CD4-positive, alpha-beta memory T cell (primary cell): ENCODE measurements around the gene BICD2. TPM values are rescaled to one million over a fixed set of nuclear protein-coding genes. Genes with fewer than 3 reads are reported as not detected.

Source experiments
- CTCF ChIA-PET: fragments of 350-600 bp; sonication (Branson Sonifier 250); formaldehyde crosslinking; loops from one replicate; lab custom pipeline; 2021; ENCODE audit warnings: inconsistent platforms; ENCODE audit not compliant: partially characterized antibody; lab: Charles Lee
- POLR2A ChIA-PET: fragments of 350-600 bp; sonication (Branson Sonifier 250); formaldehyde crosslinking; loops from one replicate; lab custom pipeline; 2021; ENCODE audit not compliant: partially characterized antibody; lab: Charles Lee
- DNase-seq, 5 donors: peaks; one replicate each; pipeline versions ENCODE4 v3.0.0 to v3.0.0-alpha.2; 2020 to 2022; ENCODE audit warnings: mixed read lengths in 1 of 5
- H3K27ac ChIP-seq: one replicate; pipeline ENCODE4 v1.7.0; 2013; ENCODE audit warnings: low read depth, low read length
- H3K27me3 ChIP-seq: 2 replicates; pipeline ENCODE4 v1.7.0; 2013; ENCODE audit warnings: mild to moderate bottlenecking, low read length, moderate library complexity; ENCODE audit not compliant: insufficient read depth
- H3K36me3 ChIP-seq: 2 replicates; pipeline ENCODE4 v1.7.0; 2013; ENCODE audit warnings: mild to moderate bottlenecking, low read length, moderate library complexity; ENCODE audit not compliant: insufficient read depth
- H3K4me1 ChIP-seq: 2 replicates; pipeline ENCODE4 v1.7.0; 2013; ENCODE audit warnings: mild to moderate bottlenecking, low read length, moderate library complexity; ENCODE audit not compliant: insufficient read depth
- H3K4me3 ChIP-seq, 2 donors: one replicate each; pipeline ENCODE4 v1.7.0; 2013; ENCODE audit warnings: low read length in 2 of 2, mild to moderate bottlenecking in 1 of 2
- H3K9me3 ChIP-seq, 2 donors: one replicate each; pipeline ENCODE4 v1.7.0; 2013; ENCODE audit warnings: low read length in 2 of 2, control low read depth in 1 of 2; ENCODE audit not compliant: control insufficient read depth in 1 of 2
- H3K27ac Mint-ChIP-seq, 7 donors: one replicate each; pipeline ENCODE4 v1.8.0; 2020 to 2021; ENCODE audit warnings: mixed read lengths in 7 of 7, mild to moderate bottlenecking in 6 of 7, inconsistent platforms in 3 of 7, moderate library complexity in 3 of 7
- H3K27me3 Mint-ChIP-seq, 2 donors: one replicate each; pipeline ENCODE4 v1.8.0; 2020 to 2021; ENCODE audit warnings: mixed read lengths in 2 of 2
- H3K36me3 Mint-ChIP-seq, 2 donors: one replicate each; pipeline ENCODE4 v1.8.0; 2020 to 2021; ENCODE audit warnings: mixed read lengths in 2 of 2, inconsistent platforms in 1 of 2, mild to moderate bottlenecking in 1 of 2
- H3K4me1 Mint-ChIP-seq, 4 donors: one replicate each; pipeline ENCODE4 v1.8.0; 2020 to 2021; ENCODE audit warnings: mixed read lengths in 4 of 4, mild to moderate bottlenecking in 1 of 4
- H3K4me3 Mint-ChIP-seq, 8 donors: one replicate each; pipeline ENCODE4 v1.8.0; 2020 to 2021; ENCODE audit warnings: mixed read lengths in 8 of 8, mild to moderate bottlenecking in 7 of 8, moderate library complexity in 6 of 8, inconsistent platforms in 3 of 8
- H3K9me3 Mint-ChIP-seq, 8 donors: one replicate each; pipeline ENCODE4 v1.8.0; 2020 to 2021; ENCODE audit warnings: mixed read lengths in 8 of 8, mild to moderate bottlenecking in 5 of 8, inconsistent platforms in 3 of 8, moderate library complexity in 1 of 8
- intact Hi-C: fragments of 100-400 bp; cut with micrococcal nuclease; formaldehyde crosslinking; loops from one replicate; pipeline ENCODE4 v1.15.1; 2023
- polyA plus RNA-seq, 2 donors: library from polyadenylated mRNA; unstranded; fragments of 300-500 nt; fragmentation: Illumina TruSeq; gene quantifications; one replicate each; pipeline ENCODE4 v1.2.3, GENCODE V29; 2021
- total RNA-seq, 2 experiments: library from RNA; stranded (reverse); gene quantifications; one replicate each; pipeline ENCODE4 v1.2.3, GENCODE V29; 2021

Gene BICD2
- total and polyA plus RNA-seq, 4 experiments from 2014 or later = 3.8 to 34.2 (median 26.7) TPM

- Mint-ChIP-seq H3K27me3 (no peaks in the 10 kb centered on the region), H3K4me1 (peaks cover 3 to 8% (median 6%) of the 10 kb centered on the region in 4 donors), H3K27ac (peak overlapping the region in 4 of 7 donors; percentile 12 to 80 (median 60)), H3K4me3 (no peak overlapping the region), H3K36me3 (peaks cover 20 to 78% of the 10 kb centered on the region in 2 donors), H3K9me3 (no peaks in the 10 kb centered on the region)
- Histone ChIP-seq H3K9me3 (no peaks in the 10 kb centered on the region), H3K36me3 (peaks cover 59% of the 10 kb centered on the region), H3K27me3 (no peaks in the 10 kb centered on the region), H3K4me3 (no peak overlapping the region), H3K4me1 (no peaks in the 10 kb centered on the region), H3K27ac (no peak overlapping the region)
- ChIA-PET CTCF (interaction anchor here (0.7 to 10.6 kb wide), 2 partner anchors 12 to 69 kb away, joined by 3 to 157 read pairs; no protein-coding TSS in a partner anchor), POLR2A (interaction anchor here (0.7 kb wide), 1 partner anchor 9 kb away, joined by 3 read pairs; no protein-coding TSS in a partner anchor)
- intact Hi-C loops = no loop called here
- DNase-seq = no peak
Measured at GRCh38 chr9:92720807-92721535, 43.7 kb downstream of the BICD2 start.

- H3K36me3 Mint-ChIP-seq = peaks cover 20 to 79% of the 10 kb centered on the region in 2 donors
- intact Hi-C loops = no loop called here
- no peak for DNase-seq
- POLR2A ChIA-PET = interaction anchor here (0.7 kb wide), 1 partner anchor 8 kb away, joined by 3 read pairs; no protein-coding TSS in a partner anchor
- no peak overlapping the region for H3K4me3 ChIP-seq
- peaks cover 3 to 8% (median 6%) of the 10 kb centered on the region in 4 donors for H3K4me1 Mint-ChIP-seq
- H3K4me3 Mint-ChIP-seq = no peak overlapping the region
- peaks cover 63% of the 10 kb centered on the region for H3K36me3 ChIP-seq
- no peaks in the 10 kb centered on the region for H3K9me3 ChIP-seq
- H3K9me3 Mint-ChIP-seq = no peaks in the 10 kb centered on the region
- H3K4me1 ChIP-seq = no peaks in the 10 kb centered on the region
- CTCF ChIA-PET = interaction anchor here (10.6 kb wide), 1 partner anchor 69 kb away, joined by 157 read pairs; no protein-coding TSS in a partner anchor
- H3K27me3 Mint-ChIP-seq = no peaks in the 10 kb centered on the region
- no peaks in the 10 kb centered on the region for H3K27me3 ChIP-seq
- peak overlapping the region in 1 of 7 donors; percentile 30 for H3K27ac Mint-ChIP-seq
- no peak overlapping the region for H3K27ac ChIP-seq
Measured at GRCh38 chr9:92720209-92720765, 44.3 kb downstream of the BICD2 start.

- intact Hi-C loops = no loop called here
- no peaks in the 10 kb centered on the region for H3K4me1 ChIP-seq
Measured at GRCh38 chr9:92719028-92719647, 45.5 kb downstream of the BICD2 start.

GRCh38 chr9:92718086-92719001, 46.3 kb downstream of the BICD2 start:
- CTCF ChIA-PET = interaction anchor here (0.8 to 10.6 kb wide), 9 partner anchors 8 to 245 kb away, joined by 3 to 157 read pairs (median 6); partner anchors contain the start of gene IPPK
- H3K36me3 ChIP-seq = peaks cover 79% of the 10 kb centered on the region
- peaks cover 1% of the 10 kb centered on the region for H3K4me1 ChIP-seq
- H3K27me3 Mint-ChIP-seq = no peaks in the 10 kb centered on the region
- DNase-seq = peak in 1 of 5 donors; percentile 35
- H3K9me3 ChIP-seq = no peaks in the 10 kb centered on the region
- H3K36me3 Mint-ChIP-seq = peaks cover 28 to 89% of the 10 kb centered on the region in 2 donors
- no peaks in the 10 kb centered on the region for H3K9me3 Mint-ChIP-seq
- H3K4me3 ChIP-seq = no peak overlapping the region
- H3K27me3 ChIP-seq = no peaks in the 10 kb centered on the region
- intact Hi-C loops = no loop called here
- H3K27ac ChIP-seq = no peak overlapping the region
- H3K27ac Mint-ChIP-seq = peak overlapping the region in 1 of 7 donors; percentile 47
- POLR2A ChIA-PET = interaction anchor here (0.9 to 2.8 kb wide), 4 partner anchors 48 to 73 kb away, joined by 3 to 11 read pairs (median 6); partner anchors contain the start of gene IPPK
- peaks cover 4 to 14% (median 5%) of the 10 kb centered on the region in 4 donors for H3K4me1 Mint-ChIP-seq
- no peak overlapping the region for H3K4me3 Mint-ChIP-seq

More at GRCh38 chr9:92719028-92719647, 45.5 kb downstream of the BICD2 start:
- Histone ChIP-seq H3K27me3 (no peaks in the 10 kb centered on the region), H3K27ac (no peak overlapping the region), H3K36me3 (peaks cover 71% of the 10 kb centered on the region), H3K9me3 (no peaks in the 10 kb centered on the region), H3K4me3 (no peak overlapping the region)
- Mint-ChIP-seq H3K4me3 (no peak overlapping the region), H3K27me3 (no peaks in the 10 kb centered on the region), H3K36me3 (peaks cover 23 to 88% of the 10 kb centered on the region in 2 donors), H3K9me3 (no peaks in the 10 kb centered on the region), H3K27ac (peak overlapping the region in 1 of 7 donors; percentile 17), H3K4me1 (peaks cover under 1 to 7% (median 5%) of the 10 kb centered on the region in 4 donors)
- ChIA-PET POLR2A (interaction anchor here (1.0 kb wide), 1 partner anchor 72 kb away, joined by 3 read pairs; no protein-coding TSS in a partner anchor), CTCF (interaction anchor here (1.4 to 10.6 kb wide), 2 partner anchors 13 to 70 kb away, joined by 3 to 157 read pairs; no protein-coding TSS in a partner anchor)
- no peak for DNase-seq

- peaks cover 34 to 86% of the 10 kb centered on the region in 2 donors for H3K36me3 Mint-ChIP-seq
- H3K36me3 ChIP-seq = peaks cover 72% of the 10 kb centered on the region
- peak overlapping the region in 3 of 7 donors; percentile 41 to 48 (median 47) for H3K27ac Mint-ChIP-seq
- H3K9me3 ChIP-seq = no peaks in the 10 kb centered on the region
- no peak overlapping the region for H3K27ac ChIP-seq
- no peaks in the 10 kb centered on the region for H3K27me3 Mint-ChIP-seq
- H3K4me1 ChIP-seq = peaks cover 10% of the 10 kb centered on the region
- DNase-seq = no peak
- no peak overlapping the region for H3K4me3 ChIP-seq
- no peaks in the 10 kb centered on the region for H3K9me3 Mint-ChIP-seq
- H3K27me3 ChIP-seq = no peaks in the 10 kb centered on the region
- ChIA-PET POLR2A (interaction anchor here (0.9 to 2.8 kb wide), 5 partner anchors 47 to 74 kb away, joined by 3 to 11 read pairs (median 3); partner anchors contain the start of genes BICD2 and IPPK), CTCF (interaction anchor here (0.8 to 10.6 kb wide), 13 partner anchors 9 to 246 kb away, joined by 3 to 157 read pairs (median 4); partner anchors contain the start of gene IPPK)
- H3K4me1 Mint-ChIP-seq = peaks cover 9 to 20% (median 10%) of the 10 kb centered on the region in 4 donors
- intact Hi-C loops = loop anchor here (2.0 kb wide), 2 partner anchors 47 to 237 kb away; partner anchors contain the start of gene BICD2
- no peak overlapping the region for H3K4me3 Mint-ChIP-seq
Measured at GRCh38 chr9:92717201-92718085, 47.2 kb downstream of the BICD2 start.
